Liver (tissue), 9 donors: Measurements from ENCODE around the gene EEFSEC. TPM values are rescaled to one million over a fixed set of nuclear protein-coding genes. Genes with fewer than 3 reads are reported as not detected.

Source experiments
- DNase-seq: peaks from one replicate; pipeline ENCODE4 v3.0.0-alpha.2; 2017; ENCODE audit warnings: low spot score
- H3K27ac ChIP-seq, 2 donors: one replicate each; pipeline ENCODE4 v1.7.0; 2013; ENCODE audit warnings: inconsistent platforms in 2 of 2, low read length in 2 of 2, control low read depth in 1 of 2, low read depth in 1 of 2, mild to moderate bottlenecking in 1 of 2
- H3K27me3 ChIP-seq, 4 donors: one replicate each; pipeline versions ENCODE4 v1.6.1 to v1.7.0; 2013; ENCODE audit warnings: low read length in 3 of 4, inconsistent platforms in 1 of 4, mild to moderate bottlenecking in 1 of 4, moderate library complexity in 1 of 4; ENCODE audit not compliant: control insufficient read depth in 4 of 4, insufficient read depth in 4 of 4
- H3K36me3 ChIP-seq, 4 donors: one replicate each; pipeline versions ENCODE4 v1.6.1 to v1.7.0; 2013; ENCODE audit warnings: low read length in 3 of 4, mild to moderate bottlenecking in 3 of 4, low read depth in 1 of 4, moderate library complexity in 1 of 4; ENCODE audit not compliant: control insufficient read depth in 4 of 4, insufficient read depth in 3 of 4
- H3K4me1 ChIP-seq, 4 donors: one replicate each; pipeline versions ENCODE4 v1.6.1 to v1.7.0; 2013; ENCODE audit warnings: low read length in 3 of 4, mild to moderate bottlenecking in 3 of 4, moderate library complexity in 1 of 4; ENCODE audit not compliant: control insufficient read depth in 4 of 4, insufficient read depth in 4 of 4
- H3K4me3 ChIP-seq, 3 donors: one replicate each; pipeline versions ENCODE4 v1.6.1 to v1.7.0; 2013; ENCODE audit warnings: low read length in 3 of 3, control low read depth in 1 of 3, low read depth in 1 of 3, mild to moderate bottlenecking in 1 of 3
- H3K9ac ChIP-seq, 2 donors: one replicate each; pipeline ENCODE4 v1.7.0; 2013; ENCODE audit warnings: low read length in 2 of 2, mild to moderate bottlenecking in 2 of 2, moderate library complexity in 2 of 2, control low read depth in 1 of 2, low read depth in 1 of 2
- H3K9me3 ChIP-seq, 4 donors: one replicate each; pipeline versions ENCODE4 v1.6.1 to v1.7.0; 2013; ENCODE audit warnings: low read length in 3 of 4; ENCODE audit not compliant: control insufficient read depth in 4 of 4
- EGR1 ChIP-seq, 2 donors: IDR thresholded peaks; 2 replicates each; pipeline ENCODE4 v1.6.1; 2016 to 2018; ENCODE audit warnings: antibody characterized with exemption in 2 of 2, low read depth in 2 of 2
- FOXA1 ChIP-seq: IDR thresholded peaks from 2 replicates; pipeline ENCODE4 v1.6.1; 2016; ENCODE audit warnings: antibody characterized with exemption
- GABPA ChIP-seq, 2 donors: IDR thresholded peaks in 1 of 2; conservative IDR thresholded peaks in 1 of 2; 2 replicates each; pipeline ENCODE4 v1.6.1; 2016; ENCODE audit warnings: antibody characterized with exemption in 2 of 2, mild to moderate bottlenecking in 1 of 2, moderate library complexity in 1 of 2
- HNF4A ChIP-seq, 2 donors: conservative IDR thresholded peaks; 2 replicates each; pipeline ENCODE4 v1.6.1; 2016; ENCODE audit warnings: antibody characterized with exemption in 2 of 2, mild to moderate bottlenecking in 2 of 2
- HNF4G ChIP-seq: IDR thresholded peaks from 2 replicates; pipeline ENCODE4 v1.6.1; 2016; ENCODE audit warnings: antibody characterized with exemption
- JUND ChIP-seq, 2 donors: IDR thresholded peaks; 2 replicates each; pipeline ENCODE4 v1.6.1; 2016; ENCODE audit warnings: antibody characterized with exemption in 2 of 2
- NR2F2 ChIP-seq: IDR thresholded peaks from 2 replicates; pipeline ENCODE4 v1.6.1; 2016; ENCODE audit warnings: antibody characterized with exemption
- RAD21 ChIP-seq, 2 donors: IDR thresholded peaks; 2 replicates each; pipeline ENCODE4 v1.6.1; 2016; ENCODE audit warnings: antibody characterized with exemption in 2 of 2, mild to moderate bottlenecking in 2 of 2
- RXRA ChIP-seq, 2 donors: IDR thresholded peaks; 2 replicates each; pipeline ENCODE4 v1.6.1; 2017 to 2018; ENCODE audit warnings: antibody characterized with exemption in 2 of 2, mild to moderate bottlenecking in 1 of 2
- SP1 ChIP-seq: IDR thresholded peaks from 2 replicates; pipeline ENCODE4 v1.6.1; 2018; ENCODE audit warnings: antibody characterized with exemption, mild to moderate bottlenecking
- TAF1 ChIP-seq: conservative IDR thresholded peaks from 2 replicates; pipeline ENCODE4 v1.6.1; 2016; ENCODE audit warnings: antibody characterized with exemption, mild to moderate bottlenecking
- YY1 ChIP-seq: IDR thresholded peaks from 2 replicates; pipeline ENCODE4 v1.6.1; 2016; ENCODE audit warnings: antibody characterized with exemption, mild to moderate bottlenecking
- WGBS: extraction: QIAGEN DNeasy Blood & Tissue Kit; methylation state at CpG from one replicate; pipeline ENCODE4 v1.1.7; 2013; 5-methylcytosine and 5-hydroxymethylcytosine counted together
- polyA plus RNA-seq, 2 donors: library from polyadenylated mRNA; stranded (reverse) in 1 of 2; unstranded in 1 of 2; fragments of 200-250 nt in 1 of 2; fragments of >200 nt in 1 of 2; fragmentation: Nextera tagmentation in 1 of 2; extraction: Ambion mirVana in 1 of 2; gene quantifications; one replicate each; pipeline versions ENCODE4 v1.2.1 to v1.2.3, GENCODE V29; 2013 to 2015
- total RNA-seq, 2 donors: library from RNA; depleted of rRNA; stranded (reverse); fragments of >200 nt; gene quantifications; one replicate each; pipeline ENCODE4 v1.2.3, GENCODE V29; 2014
- TF ChIP-seq, protein P1 (sequence below): IDR thresholded peaks from 2 replicates; pipeline ENCODE4 v1.6.1; 2016; ENCODE audit warnings: antibody characterized with exemption
- TF ChIP-seq, protein P2 (sequence below): fragments of 150-350 bp; IDR thresholded peaks from 2 replicates; pipeline ENCODE4 v1.5.1; 2017; ENCODE audit warnings: improper control_type of control experiment, low read depth, low read length; ENCODE audit not compliant: missing input control
- TF ChIP-seq, protein P3 (sequence below): IDR thresholded peaks from 2 replicates; pipeline ENCODE4 v1.6.1; 2016; ENCODE audit warnings: antibody characterized with exemption
- TF ChIP-seq, protein P4 (sequence below): IDR thresholded peaks from 2 replicates; pipeline ENCODE4 v1.6.1; 2016; ENCODE audit warnings: antibody characterized with exemption, mild to moderate bottlenecking
- donor health status: healthy.
- donor health status: healthy.
- donor health status: healthy.
- donor health status: healthy.
- donor health status: healthy.

The EEFSEC gene
- total and polyA plus RNA-seq, 4 donors = 8.4 to 13.1 (median 10.7) TPM

DNA sequence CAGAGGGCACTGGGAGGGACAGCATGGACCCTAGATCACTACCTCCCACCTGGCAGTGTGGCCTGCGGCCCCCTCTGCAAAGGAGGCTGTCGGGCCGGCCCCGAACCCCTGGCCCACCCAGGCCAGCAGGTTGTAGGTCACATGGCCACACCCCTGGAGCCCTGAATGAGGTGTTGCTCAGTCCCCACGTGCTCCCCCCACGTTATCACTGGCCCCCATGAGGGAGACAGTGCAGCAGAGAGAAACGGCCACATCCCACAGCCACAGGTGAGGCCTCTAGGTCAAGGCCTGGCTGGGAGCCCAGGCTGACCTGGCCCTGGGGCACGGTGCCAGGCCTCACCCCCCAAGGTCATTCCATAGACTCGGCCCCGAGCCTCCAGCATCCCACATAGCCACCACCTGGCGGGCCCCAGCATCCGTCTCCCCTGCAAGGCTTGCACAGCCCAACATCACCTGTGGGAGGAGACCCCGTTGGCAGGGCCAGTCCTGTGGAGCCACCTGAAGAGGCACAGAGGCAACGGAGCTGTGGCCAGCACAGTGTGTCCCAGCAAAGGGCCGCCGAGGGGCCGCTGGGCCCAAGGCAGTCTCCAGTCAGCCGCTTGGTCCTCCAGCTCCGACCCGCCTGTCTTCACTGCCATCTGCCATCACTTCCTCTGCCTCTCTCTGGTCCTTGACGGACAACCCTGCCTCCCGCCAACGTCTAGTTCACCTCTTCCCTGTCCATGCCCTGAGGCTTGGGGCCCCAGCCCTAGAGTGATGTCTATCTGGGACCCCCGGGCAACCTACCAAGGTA is 260.3 kb downstream of the EEFSEC start:
- no peak for DNase-seq
- no peaks in the 10 kb centered on the region for H3K4me1 ChIP-seq
- H3K27me3 ChIP-seq = no peaks in the 10 kb centered on the region
- no peak overlapping the region for H3K9ac ChIP-seq
- 91% methylated on average over 24 of the region's 24 CpGs for WGBS
- TF ChIP-seq, protein P1, sequence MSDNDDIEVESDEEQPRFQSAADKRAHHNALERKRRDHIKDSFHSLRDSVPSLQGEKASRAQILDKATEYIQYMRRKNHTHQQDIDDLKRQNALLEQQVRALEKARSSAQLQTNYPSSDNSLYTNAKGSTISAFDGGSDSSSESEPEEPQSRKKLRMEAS = no peak
- TF ChIP-seq EGR1 (IDR thresholded peaks at IDR 0.05; ENCODE audit: low read depth in 2 of 2) (no peak), FOXA1 (no peak), GABPA (IDR thresholded peaks at IDR 0.05 in 1 of 2, conservative IDR thresholded peaks at IDR 0.05 in 1 of 2) (no peak), HNF4G (no peak), YY1 (no peak), JUND (IDR thresholded peaks at IDR 0.05) (no peak), RXRA (IDR thresholded peaks at IDR 0.05) (no peak), SP1 (no peak), HNF4A (conservative IDR thresholded peaks at IDR 0.05) (no peak), NR2F2 (no peak), RAD21 (IDR thresholded peaks at IDR 0.05) (no peak), TAF1 (no peak)
- TF ChIP-seq, protein P2, sequence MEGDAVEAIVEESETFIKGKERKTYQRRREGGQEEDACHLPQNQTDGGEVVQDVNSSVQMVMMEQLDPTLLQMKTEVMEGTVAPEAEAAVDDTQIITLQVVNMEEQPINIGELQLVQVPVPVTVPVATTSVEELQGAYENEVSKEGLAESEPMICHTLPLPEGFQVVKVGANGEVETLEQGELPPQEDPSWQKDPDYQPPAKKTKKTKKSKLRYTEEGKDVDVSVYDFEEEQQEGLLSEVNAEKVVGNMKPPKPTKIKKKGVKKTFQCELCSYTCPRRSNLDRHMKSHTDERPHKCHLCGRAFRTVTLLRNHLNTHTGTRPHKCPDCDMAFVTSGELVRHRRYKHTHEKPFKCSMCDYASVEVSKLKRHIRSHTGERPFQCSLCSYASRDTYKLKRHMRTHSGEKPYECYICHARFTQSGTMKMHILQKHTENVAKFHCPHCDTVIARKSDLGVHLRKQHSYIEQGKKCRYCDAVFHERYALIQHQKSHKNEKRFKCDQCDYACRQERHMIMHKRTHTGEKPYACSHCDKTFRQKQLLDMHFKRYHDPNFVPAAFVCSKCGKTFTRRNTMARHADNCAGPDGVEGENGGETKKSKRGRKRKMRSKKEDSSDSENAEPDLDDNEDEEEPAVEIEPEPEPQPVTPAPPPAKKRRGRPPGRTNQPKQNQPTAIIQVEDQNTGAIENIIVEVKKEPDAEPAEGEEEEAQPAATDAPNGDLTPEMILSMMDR = no peak
- TF ChIP-seq, protein P3, sequence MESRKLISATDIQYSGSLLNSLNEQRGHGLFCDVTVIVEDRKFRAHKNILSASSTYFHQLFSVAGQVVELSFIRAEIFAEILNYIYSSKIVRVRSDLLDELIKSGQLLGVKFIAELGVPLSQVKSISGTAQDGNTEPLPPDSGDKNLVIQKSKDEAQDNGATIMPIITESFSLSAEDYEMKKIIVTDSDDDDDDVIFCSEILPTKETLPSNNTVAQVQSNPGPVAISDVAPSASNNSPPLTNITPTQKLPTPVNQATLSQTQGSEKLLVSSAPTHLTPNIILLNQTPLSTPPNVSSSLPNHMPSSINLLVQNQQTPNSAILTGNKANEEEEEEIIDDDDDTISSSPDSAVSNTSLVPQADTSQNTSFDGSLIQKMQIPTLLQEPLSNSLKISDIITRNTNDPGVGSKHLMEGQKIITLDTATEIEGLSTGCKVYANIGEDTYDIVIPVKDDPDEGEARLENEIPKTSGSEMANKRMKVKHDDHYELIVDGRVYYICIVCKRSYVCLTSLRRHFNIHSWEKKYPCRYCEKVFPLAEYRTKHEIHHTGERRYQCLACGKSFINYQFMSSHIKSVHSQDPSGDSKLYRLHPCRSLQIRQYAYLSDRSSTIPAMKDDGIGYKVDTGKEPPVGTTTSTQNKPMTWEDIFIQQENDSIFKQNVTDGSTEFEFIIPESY = no peak
- TF ChIP-seq, protein P4, sequence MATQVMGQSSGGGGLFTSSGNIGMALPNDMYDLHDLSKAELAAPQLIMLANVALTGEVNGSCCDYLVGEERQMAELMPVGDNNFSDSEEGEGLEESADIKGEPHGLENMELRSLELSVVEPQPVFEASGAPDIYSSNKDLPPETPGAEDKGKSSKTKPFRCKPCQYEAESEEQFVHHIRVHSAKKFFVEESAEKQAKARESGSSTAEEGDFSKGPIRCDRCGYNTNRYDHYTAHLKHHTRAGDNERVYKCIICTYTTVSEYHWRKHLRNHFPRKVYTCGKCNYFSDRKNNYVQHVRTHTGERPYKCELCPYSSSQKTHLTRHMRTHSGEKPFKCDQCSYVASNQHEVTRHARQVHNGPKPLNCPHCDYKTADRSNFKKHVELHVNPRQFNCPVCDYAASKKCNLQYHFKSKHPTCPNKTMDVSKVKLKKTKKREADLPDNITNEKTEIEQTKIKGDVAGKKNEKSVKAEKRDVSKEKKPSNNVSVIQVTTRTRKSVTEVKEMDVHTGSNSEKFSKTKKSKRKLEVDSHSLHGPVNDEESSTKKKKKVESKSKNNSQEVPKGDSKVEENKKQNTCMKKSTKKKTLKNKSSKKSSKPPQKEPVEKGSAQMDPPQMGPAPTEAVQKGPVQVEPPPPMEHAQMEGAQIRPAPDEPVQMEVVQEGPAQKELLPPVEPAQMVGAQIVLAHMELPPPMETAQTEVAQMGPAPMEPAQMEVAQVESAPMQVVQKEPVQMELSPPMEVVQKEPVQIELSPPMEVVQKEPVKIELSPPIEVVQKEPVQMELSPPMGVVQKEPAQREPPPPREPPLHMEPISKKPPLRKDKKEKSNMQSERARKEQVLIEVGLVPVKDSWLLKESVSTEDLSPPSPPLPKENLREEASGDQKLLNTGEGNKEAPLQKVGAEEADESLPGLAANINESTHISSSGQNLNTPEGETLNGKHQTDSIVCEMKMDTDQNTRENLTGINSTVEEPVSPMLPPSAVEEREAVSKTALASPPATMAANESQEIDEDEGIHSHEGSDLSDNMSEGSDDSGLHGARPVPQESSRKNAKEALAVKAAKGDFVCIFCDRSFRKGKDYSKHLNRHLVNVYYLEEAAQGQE = no peak
- H3K36me3 ChIP-seq = no peaks in the 10 kb centered on the region
- no peak overlapping the region for H3K27ac ChIP-seq
- H3K4me3 ChIP-seq = no peak overlapping the region
- H3K9me3 ChIP-seq = no peaks in the 10 kb centered on the region
